22Rv1 (cell line): ENCODE results near the gene SOX1.

Experiments used
- H3K27ac ChIP-seq: fragments of 450-650 bp; 2 replicates; pipeline ENCODE4 v1.5.1; 2017
- ZFX ChIP-seq: fragments of 450-650 bp; IDR thresholded peaks from 2 replicates; pipeline ENCODE4 v1.6.1; 2017; ENCODE audit warnings: antibody characterized with exemption, borderline replicate concordance
- TF ChIP-seq, protein P1 (sequence below): fragments of 450-650 bp; IDR thresholded peaks from 2 replicates; pipeline ENCODE4 v1.5.1; 2017; ENCODE audit warnings: mild to moderate bottlenecking

The SOX1 gene

DNA sequence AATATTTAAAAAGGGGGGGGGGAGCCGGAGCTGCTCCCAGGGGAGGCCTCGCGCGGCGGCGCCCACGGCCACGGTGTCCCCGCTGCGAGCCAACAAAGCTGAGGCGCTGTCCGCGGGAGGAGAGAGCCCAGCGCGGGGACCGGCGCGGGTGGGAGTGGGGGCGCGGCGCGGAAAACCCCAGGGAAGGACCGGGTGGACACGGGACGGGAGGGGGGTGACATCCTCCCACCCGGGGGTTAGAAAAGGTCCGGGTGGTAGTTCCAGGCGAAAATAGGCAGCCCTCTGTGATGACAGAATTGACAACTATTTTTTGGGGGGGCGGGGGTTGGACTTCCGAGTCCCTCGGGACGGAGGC, 11.1 kb upstream of the SOX1 start:
- no peak for TF ChIP-seq ZFX
- TF ChIP-seq, protein P1, sequence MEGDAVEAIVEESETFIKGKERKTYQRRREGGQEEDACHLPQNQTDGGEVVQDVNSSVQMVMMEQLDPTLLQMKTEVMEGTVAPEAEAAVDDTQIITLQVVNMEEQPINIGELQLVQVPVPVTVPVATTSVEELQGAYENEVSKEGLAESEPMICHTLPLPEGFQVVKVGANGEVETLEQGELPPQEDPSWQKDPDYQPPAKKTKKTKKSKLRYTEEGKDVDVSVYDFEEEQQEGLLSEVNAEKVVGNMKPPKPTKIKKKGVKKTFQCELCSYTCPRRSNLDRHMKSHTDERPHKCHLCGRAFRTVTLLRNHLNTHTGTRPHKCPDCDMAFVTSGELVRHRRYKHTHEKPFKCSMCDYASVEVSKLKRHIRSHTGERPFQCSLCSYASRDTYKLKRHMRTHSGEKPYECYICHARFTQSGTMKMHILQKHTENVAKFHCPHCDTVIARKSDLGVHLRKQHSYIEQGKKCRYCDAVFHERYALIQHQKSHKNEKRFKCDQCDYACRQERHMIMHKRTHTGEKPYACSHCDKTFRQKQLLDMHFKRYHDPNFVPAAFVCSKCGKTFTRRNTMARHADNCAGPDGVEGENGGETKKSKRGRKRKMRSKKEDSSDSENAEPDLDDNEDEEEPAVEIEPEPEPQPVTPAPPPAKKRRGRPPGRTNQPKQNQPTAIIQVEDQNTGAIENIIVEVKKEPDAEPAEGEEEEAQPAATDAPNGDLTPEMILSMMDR, result no peak

GRCh38 chr13:112056284-112056727, 10.6 kb upstream of the SOX1 start:
- TF ChIP-seq, protein P1, result no peak
- TF ChIP-seq ZFX, result no peak
- no peak overlapping the region for H3K27ac ChIP-seq

More for the DNA sequence above, 11.1 kb upstream of the SOX1 start:
- no peak overlapping the region for H3K27ac ChIP-seq

GRCh38 chr13:112056739-112057438, 10.1 kb upstream of the SOX1 start:
- no peak overlapping the region for H3K27ac ChIP-seq
- TF ChIP-seq ZFX, result no peak
- TF ChIP-seq, protein P1, result no peak

DNA sequence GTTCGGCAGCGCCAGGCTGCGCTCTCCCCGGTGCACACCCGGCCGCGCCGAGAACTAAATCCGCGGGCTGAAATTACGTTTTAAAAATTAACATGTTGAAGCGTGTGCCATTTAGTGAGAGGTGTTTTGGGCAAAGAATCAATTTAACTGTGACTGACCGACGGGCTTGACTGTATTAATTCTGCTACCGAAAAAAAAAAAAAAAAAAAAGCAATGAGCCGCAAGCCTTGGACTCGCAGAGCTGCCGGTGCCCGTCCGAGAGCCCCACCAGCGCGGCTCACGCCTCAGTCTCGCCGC, 9.6 kb upstream of the SOX1 start:
- H3K27ac ChIP-seq, result no peak overlapping the region
- TF ChIP-seq, protein P1, result no peak
- no peak for TF ChIP-seq ZFX

GRCh38 chr13:112057736-112058518, 9.0 kb upstream of the SOX1 start:
- no peak overlapping the region for H3K27ac ChIP-seq
- TF ChIP-seq, protein P1, result no peak
- no peak for TF ChIP-seq ZFX

GRCh38 chr13:112058519-112058873, 8.5 kb upstream of the SOX1 start:
- no peak overlapping the region for H3K27ac ChIP-seq
- TF ChIP-seq, protein P1, result no peak
- no peak for TF ChIP-seq ZFX

- no peak overlapping the region for H3K27ac ChIP-seq
- TF ChIP-seq ZFX, result no peak
These were observed 8.0 kb upstream of the SOX1 start for GRCh38 chr13:112058941-112059340.
